GM12892 (cell line): ENCODE results near the gene BPHL.

Experiments
- POLR2A ChIP-seq: IDR thresholded peaks from 2 replicates; pipeline ENCODE4 v1.6.1; 2011; ENCODE audit warnings: low read depth, low read length, control low read depth
- POLR2AphosphoS5 ChIP-seq: IDR thresholded peaks from 2 replicates; pipeline ENCODE4 v1.6.1; 2011; ENCODE audit warnings: low read depth, low read length, control low read depth
- TAF1 ChIP-seq: IDR thresholded peaks from 2 replicates; pipeline ENCODE4 v1.6.1; 2011; ENCODE audit warnings: low read depth, mild to moderate bottlenecking, control low read depth, low read length, borderline replicate concordance

GRCh38 chr6:3124667-3125066, 6.2 kb downstream of the BPHL start:
- no peak for TF ChIP-seq TAF1
- TF ChIP-seq POLR2A, result no peak
- no peak for TF ChIP-seq POLR2AphosphoS5
